Esophagus (tissue), 2 donors: Measurements from ENCODE around the gene GABRG3. TPM values are rescaled to one million over a fixed set of nuclear protein-coding genes. Genes with fewer than 3 reads are reported as not detected.
"Not testable (repeated sequence)": the region's sequence is repeated elsewhere in the genome, so short reads cannot be mapped to it uniquely, and the experiment has no call there.

Experiments
- H3K27ac ChIP-seq, 2 donors: one replicate each; pipeline ENCODE4 v1.5.1; 2013; ENCODE audit warnings: low read depth in 2 of 2, mild to moderate bottlenecking in 2 of 2, inconsistent platforms in 1 of 2, low read length in 1 of 2, moderate library complexity in 1 of 2
- H3K27me3 ChIP-seq, 2 donors: one replicate each; pipeline ENCODE4 v1.6.1; 2013; ENCODE audit warnings: low read length in 2 of 2, control low read depth in 1 of 2, mild to moderate bottlenecking in 1 of 2; ENCODE audit not compliant: insufficient read depth in 2 of 2, control insufficient read depth in 1 of 2
- H3K36me3 ChIP-seq, 2 donors: one replicate each; pipeline ENCODE4 v1.6.1; 2013; ENCODE audit warnings: low read length in 1 of 2; ENCODE audit not compliant: control insufficient read depth in 2 of 2, insufficient read depth in 2 of 2
- H3K4me1 ChIP-seq, 2 donors: one replicate each; pipeline ENCODE4 v1.6.1; 2013; ENCODE audit warnings: low read length in 1 of 2; ENCODE audit not compliant: control insufficient read depth in 2 of 2, insufficient read depth in 2 of 2
- H3K4me3 ChIP-seq, 2 donors: one replicate each; pipeline ENCODE4 v1.5.1; 2013; ENCODE audit warnings: low read length in 2 of 2, mild to moderate bottlenecking in 2 of 2, low read depth in 1 of 2, moderate library complexity in 1 of 2
- H3K9me3 ChIP-seq, 2 donors: one replicate each; pipeline ENCODE4 v1.6.1; 2013; ENCODE audit warnings: mild to moderate bottlenecking in 2 of 2, low read depth in 1 of 2, low read length in 1 of 2, moderate library complexity in 1 of 2; ENCODE audit not compliant: control insufficient read depth in 2 of 2, insufficient read depth in 1 of 2
- WGBS, 2 donors: extraction: QIAGEN DNeasy Blood & Tissue Kit; methylation state at CpG; one replicate each; pipeline ENCODE4 v1.1.7; 2013; 5-methylcytosine and 5-hydroxymethylcytosine counted together
- polyA plus RNA-seq, 2 donors: library from polyadenylated mRNA; stranded (reverse); fragments of 200-250 nt; gene quantifications; one replicate each; pipeline ENCODE4 v1.2.3, GENCODE V29; 2013
- donor health status: healthy with polysubstance abuse.
- donor health status: Bipolar disorder and iron deficiency.

GABRG3 gene
- polyA plus RNA-seq, 2 donors = not detected

DNA sequence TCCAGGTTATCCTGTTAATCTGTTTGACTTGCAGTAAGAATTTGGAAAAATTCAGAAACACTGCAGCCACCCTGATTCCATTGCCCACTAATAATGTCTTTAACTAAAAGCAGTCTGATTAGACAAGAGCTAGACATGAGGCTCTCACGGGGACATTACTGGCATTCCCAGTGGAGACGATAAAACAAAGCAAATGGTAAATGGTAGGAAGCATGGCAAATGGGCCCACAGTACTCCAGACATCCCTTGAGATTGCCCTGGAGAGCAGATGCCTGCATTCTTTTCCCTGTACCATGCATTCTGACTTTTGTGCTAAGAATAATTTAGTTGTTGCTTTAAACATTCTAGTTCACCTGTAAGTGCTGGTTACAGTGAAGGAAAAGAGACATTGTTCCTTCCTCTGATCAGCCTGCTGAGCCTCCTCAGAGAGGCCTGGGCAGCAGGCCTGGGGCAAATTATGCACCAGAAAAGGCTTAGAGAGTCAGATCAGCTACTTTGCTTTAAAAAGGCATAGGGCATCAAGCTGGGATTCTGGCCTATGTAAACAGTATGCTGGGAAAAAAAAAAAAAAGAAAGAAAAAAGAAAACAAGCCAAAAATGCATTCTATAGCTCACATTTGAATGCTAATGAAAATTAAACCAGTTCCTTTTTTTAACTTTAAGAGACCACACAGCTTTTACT lies 204.6 kb downstream of the GABRG3 start:
- Histone ChIP-seq H3K4me1 (no peaks in the 10 kb centered on the region), H3K36me3 (no peaks in the 10 kb centered on the region), H3K9me3 (peaks cover 8 to 11% of the 10 kb centered on the region in 2 donors)

DNA sequence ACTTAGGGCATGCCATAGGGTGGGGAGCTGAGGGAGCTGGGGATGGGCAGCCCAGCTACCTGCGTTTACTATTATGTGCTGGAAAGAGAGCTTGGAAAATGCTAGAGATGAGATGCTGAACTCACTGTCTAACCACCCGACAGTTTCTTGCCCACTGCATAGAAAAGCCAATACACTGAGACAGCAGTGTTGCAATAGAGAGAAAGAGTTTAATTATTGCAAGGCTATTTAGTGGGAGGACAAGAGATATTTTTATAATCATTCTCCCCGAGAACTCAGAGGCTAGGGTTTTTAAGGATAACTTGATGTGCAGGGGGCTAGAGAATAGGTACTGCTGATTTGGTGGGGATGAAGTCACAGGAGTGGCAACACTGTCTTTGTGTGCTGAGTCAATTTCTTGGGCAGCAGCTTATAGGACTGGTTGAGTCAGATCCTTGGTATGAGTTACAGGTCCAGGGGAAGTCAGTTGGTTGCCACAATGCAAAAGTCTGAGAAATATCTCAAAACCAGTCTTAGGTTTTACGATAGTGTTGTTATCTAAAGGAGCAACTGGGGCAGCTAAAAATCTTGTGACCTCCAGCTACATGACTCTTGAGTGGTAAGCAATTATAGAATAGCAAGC lies 205.9 kb downstream of the GABRG3 start:
- no peak overlapping the region for H3K27ac ChIP-seq
- no peaks in the 10 kb centered on the region for H3K36me3 ChIP-seq
- H3K4me1 ChIP-seq = no peaks in the 10 kb centered on the region
- H3K9me3 ChIP-seq = peaks cover 8 to 11% of the 10 kb centered on the region in 2 donors
- H3K27me3 ChIP-seq = no peaks in the 10 kb centered on the region
- 92% methylated on average over 4 of the region's 4 CpGs for WGBS, 2 donors
- no peak overlapping the region for H3K4me3 ChIP-seq

More for the DNA sequence above, 204.6 kb downstream of the GABRG3 start:
- WGBS, 2 donors = 83 to 84% methylated on average over 2 of the region's 2 CpGs
- H3K27me3 ChIP-seq = no peaks in the 10 kb centered on the region
- H3K4me3 ChIP-seq = no peak overlapping the region
- H3K27ac ChIP-seq = no peak overlapping the region

DNA sequence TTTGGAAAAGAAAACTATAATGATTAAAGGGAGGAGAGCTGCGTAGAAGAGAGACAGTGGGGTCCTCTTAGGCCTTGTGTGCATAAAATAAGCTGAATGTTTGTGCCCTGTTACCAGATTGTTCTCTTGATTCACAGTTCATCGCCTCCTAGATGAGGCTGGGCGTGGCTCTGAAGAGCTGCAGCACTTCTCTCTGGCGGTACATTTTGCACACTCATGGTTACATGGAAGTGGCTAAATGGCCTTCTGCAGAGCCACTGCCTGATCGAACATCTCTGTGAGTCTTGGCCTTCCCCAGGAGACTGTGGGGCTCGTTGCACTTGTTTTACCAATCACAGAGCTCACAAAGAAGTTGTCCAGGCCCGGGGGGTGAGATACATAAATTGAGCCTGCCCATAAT lies 208.8 kb downstream of the GABRG3 start:
- peaks cover 8 to 10% of the 10 kb centered on the region in 2 donors for H3K9me3 ChIP-seq

GRCh38 chr15:27182561-27183110 lies 211.7 kb downstream of the GABRG3 start:
- Histone ChIP-seq H3K36me3 (no peaks in the 10 kb centered on the region), H3K9me3 (peaks cover 0 to 5% of the 10 kb centered on the region in 2 donors), H3K4me1 (no peaks in the 10 kb centered on the region), H3K27ac (no peak overlapping the region), H3K4me3 (no peak overlapping the region), H3K27me3 (no peaks in the 10 kb centered on the region)
- 72 to 73% methylated on average over 13 of the region's 13 CpGs for WGBS, 2 donors

More for the DNA sequence above, 208.8 kb downstream of the GABRG3 start:
- Histone ChIP-seq H3K4me1 (no peaks in the 10 kb centered on the region), H3K36me3 (no peaks in the 10 kb centered on the region), H3K27ac (no peak overlapping the region), H3K4me3 (no peak overlapping the region), H3K27me3 (no peaks in the 10 kb centered on the region)
- 76 to 79% methylated on average over 7 of the region's 7 CpGs for WGBS, 2 donors

- no peaks in the 10 kb centered on the region for H3K9me3 ChIP-seq
- no peak overlapping the region for H3K4me3 ChIP-seq
- no peaks in the 10 kb centered on the region for H3K4me1 ChIP-seq
- no peaks in the 10 kb centered on the region for H3K27me3 ChIP-seq
- WGBS, 2 donors = 40 to 58% methylated on average over 4 of the region's 4 CpGs
- H3K27ac ChIP-seq = no peak overlapping the region
- H3K36me3 ChIP-seq = no peaks in the 10 kb centered on the region
These were observed 212.2 kb downstream of the GABRG3 start for GRCh38 chr15:27183201-27183600.

DNA sequence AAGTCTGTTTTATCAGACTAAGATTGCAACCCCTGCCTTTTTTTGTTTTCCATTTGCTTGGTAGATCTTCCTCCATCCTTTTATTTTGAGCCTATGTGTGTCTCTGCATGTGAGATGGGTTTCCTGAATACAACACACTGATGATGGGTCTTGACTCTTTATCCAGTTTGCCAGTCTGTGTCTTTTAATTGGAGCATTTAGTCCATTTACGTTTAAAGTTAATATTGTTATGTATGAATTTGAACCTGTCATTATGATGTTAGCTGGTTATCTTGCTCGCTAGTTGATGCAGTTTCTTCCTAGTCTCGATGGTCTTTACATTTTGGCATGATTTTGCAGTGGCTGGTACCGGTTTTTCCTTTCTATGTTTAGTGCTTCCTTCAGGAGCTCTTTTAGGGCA lies 220.5 kb downstream of the GABRG3 start:
- H3K36me3 ChIP-seq, H3K9me3 ChIP-seq, H3K27ac ChIP-seq, H3K27me3 ChIP-seq, H3K4me1 ChIP-seq, H3K4me3 ChIP-seq: not testable (repeated sequence)
- WGBS, 2 donors = 74 to 79% methylated on average over 4 of the region's 4 CpGs

DNA sequence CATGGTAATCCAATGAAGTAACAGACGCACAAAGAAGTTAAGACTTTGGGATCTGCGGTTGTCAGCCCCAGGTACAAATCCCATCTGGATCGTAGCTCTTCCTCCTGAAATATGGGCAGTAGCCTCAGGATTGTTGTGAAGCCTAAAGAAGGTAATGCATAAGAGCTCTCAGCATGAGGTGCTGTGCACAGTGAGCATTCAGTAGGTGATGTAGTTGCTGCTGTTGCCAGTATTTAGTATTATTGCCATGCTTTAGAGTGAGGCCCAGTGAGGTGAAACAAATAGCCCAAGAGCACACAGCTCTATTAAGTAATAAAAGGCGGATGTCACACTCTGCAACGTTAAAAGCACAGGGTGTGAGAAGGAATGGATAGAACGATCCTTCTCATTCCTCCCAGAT lies 225.7 kb downstream of the GABRG3 start:
- Histone ChIP-seq H3K27me3 (no peaks in the 10 kb centered on the region), H3K4me1 (no peaks in the 10 kb centered on the region), H3K9me3 (no peaks in the 10 kb centered on the region), H3K36me3 (no peaks in the 10 kb centered on the region), H3K4me3 (no peak overlapping the region), H3K27ac (no peak overlapping the region)
- WGBS, 2 donors = 73 to 78% methylated on average over 6 of the region's 6 CpGs

DNA sequence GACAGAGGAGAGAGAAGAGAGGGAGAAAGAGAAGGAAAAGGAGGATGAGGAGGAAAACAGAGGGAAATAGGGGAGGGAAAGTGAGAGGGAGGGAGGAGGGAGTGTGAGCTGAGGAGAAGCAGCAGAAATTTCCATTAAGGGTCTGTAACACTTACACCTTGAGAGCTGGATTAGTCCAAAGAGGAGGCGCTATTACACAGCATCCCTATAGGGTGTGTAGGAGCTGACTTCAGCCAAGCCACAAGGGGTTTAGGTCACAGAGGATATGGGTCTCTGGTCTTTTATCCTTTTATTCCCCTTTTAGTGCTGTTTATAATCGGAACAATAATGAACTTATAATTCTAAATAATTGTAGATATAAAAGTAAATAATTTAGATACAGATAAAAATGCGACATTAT lies 230.4 kb downstream of the GABRG3 start:
- no peak overlapping the region for H3K27ac ChIP-seq
- no peaks in the 10 kb centered on the region for H3K9me3 ChIP-seq
- no peak overlapping the region for H3K4me3 ChIP-seq
- WGBS, 2 donors = 82% methylated on average over 3 of the region's 3 CpGs
- no peaks in the 10 kb centered on the region for H3K36me3 ChIP-seq
- H3K27me3 ChIP-seq = no peaks in the 10 kb centered on the region
- no peaks in the 10 kb centered on the region for H3K4me1 ChIP-seq

GRCh38 chr15:27210176-27210575 lies 239.2 kb downstream of the GABRG3 start:
- Histone ChIP-seq H3K27me3 (no peaks in the 10 kb centered on the region), H3K36me3 (no peaks in the 10 kb centered on the region), H3K27ac (no peak overlapping the region), H3K9me3 (peaks cover 0 to 3% of the 10 kb centered on the region in 2 donors), H3K4me3 (no peak overlapping the region), H3K4me1 (no peaks in the 10 kb centered on the region)
- WGBS, 2 donors = 76 to 87% methylated on average over 10 of the region's 10 CpGs

DNA sequence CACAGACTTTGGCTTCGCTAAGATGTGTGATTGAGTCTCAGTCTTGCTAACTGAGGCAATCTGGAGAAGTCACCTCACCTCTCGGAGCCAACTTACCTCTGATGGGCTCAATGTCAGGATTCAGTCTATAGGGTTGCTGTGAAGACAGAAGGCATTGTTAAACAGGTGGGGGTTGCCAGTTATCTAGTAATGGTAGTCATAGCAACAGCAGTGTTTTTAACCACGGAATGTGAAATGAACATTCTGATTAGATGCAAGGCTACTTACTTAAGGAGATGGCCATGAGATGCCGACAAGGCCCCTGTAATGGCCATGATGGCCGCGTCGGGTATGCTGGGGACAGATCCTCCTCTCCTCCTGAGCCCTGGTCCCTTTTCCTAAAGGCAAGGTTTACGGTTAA lies 243.1 kb downstream of the GABRG3 start:
- WGBS, 2 donors = 77 to 81% methylated on average over 8 of the region's 8 CpGs
- Histone ChIP-seq H3K4me1 (peaks cover 0 to 2% of the 10 kb centered on the region in 2 donors), H3K4me3 (no peak overlapping the region), H3K27me3 (no peaks in the 10 kb centered on the region), H3K9me3 (peaks cover 0 to 10% of the 10 kb centered on the region in 2 donors), H3K27ac (no peak overlapping the region), H3K36me3 (no peaks in the 10 kb centered on the region)
